GM19035 (cell line): ENCODE data around the gene NARF.
"Not testable (repeated sequence)": the region's sequence is repeated elsewhere in the genome, so short reads cannot be mapped to it uniquely, and the experiment has no call there.

Source experiments
- ATAC-seq: cut with Tn5 transposase; IDR thresholded peaks from one replicate; pipeline ENCODE4 v1.9.1; 2021; ENCODE audit not compliant: unreplicated experiment

Gene NARF

DNA sequence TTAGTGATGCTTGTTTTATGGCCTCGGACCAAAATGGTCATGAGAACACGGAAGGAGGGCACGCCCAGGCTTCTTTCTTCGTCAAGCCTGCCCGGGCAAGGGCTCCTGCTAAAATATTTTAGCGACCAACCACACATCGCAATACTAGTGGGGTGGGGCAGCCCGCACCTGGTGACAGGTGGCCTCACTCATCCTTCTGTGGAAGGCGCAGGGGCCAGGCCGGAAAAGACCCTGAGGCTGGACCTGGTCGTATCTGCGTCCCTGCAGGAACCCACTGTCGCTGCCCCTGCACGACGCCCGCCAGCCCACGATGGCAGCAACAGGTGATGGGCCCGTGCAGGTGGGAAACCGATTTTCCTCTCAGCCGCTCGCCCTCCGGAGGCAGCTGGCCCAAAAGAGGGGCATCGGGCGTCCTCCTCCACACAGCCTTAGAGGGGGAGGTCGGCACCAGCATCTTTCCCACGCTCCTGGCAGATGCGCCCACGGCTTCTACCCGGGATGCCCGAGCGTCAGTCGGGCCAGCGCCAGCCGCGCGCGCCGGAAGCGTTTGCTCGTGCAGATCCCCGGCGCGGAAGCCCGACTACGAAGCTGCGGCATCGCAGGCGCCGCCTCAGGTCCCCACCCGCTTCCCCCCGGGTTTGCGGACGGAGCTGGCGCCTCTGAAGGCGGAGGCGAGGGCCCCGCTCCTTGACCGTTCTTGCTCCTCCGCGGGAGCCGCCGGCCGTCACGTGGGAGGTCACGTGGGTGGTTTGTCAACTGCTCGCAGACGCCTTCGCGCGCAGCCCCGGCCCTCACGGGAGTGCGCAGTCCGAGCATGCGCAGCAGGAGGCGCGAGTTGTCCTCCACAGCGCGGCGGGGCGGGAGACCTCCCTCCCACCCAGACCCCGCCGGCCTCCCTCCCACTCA, 38.2 kb downstream of the NARF start:
- peak; percentile 60 for ATAC-seq

DNA sequence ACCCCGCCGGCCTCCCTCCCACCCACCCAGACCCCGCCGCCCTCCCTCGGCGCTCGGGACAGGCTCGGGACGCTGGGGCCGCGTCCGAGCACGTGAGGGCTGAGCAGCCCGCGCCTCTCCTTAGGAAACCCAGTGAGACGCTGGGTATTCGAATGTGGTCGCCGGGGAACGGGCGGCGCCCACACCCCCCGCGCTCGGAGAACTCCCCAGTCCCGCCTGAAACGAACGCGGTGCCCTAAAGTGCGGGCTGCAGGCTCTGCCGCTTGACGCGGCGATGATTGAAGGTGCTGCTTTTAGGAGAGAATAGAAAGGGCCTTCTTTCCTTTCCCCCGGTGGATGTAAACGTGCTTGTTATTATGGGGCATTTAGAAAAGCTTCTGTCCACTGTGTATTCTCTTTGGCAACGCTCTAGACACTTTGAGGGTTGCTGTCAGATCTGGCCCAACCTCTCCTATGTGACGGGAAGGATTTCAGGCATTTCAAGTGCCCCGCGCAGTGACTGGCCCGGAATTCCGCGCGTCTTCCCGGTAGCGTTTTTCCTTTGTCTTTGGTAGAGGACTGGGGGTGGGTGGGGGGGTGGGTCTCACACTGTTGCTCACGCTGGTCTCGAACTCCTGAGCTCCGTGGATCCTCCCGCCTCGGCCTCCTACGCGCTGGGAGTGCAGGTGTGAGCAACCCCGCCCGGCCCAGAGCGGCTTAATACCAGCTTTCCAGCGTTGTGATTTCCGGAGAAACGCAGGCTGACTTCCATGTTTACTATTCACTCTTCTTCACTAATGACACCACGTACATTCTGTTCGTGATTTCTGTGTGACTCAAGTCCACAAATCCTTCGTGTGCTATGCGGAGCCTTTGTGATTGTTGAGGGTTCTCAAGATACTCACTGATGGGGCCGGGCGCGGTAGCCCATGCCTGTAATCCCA, 39.2 kb downstream of the NARF start:
- ATAC-seq: peak; percentile 16

DNA sequence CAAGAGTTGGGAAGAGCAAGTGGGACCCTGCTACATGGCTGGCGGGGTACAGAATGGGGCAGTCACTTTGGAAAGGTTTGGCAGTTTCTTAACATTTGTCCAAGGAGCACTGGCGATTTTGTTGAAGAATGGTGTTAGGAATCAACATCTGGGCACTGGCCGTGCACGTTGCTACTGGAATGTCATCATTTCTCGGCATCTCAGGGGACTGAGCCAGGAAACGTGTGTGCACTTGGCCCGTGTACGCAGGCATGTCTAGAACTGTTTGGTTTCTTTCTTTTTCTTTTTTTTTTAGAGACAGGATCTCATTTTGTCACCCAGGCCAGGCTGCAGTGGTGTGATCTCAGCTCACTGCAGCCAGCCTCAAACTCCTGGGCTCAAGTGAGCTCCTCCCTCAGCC, 43.7 kb downstream of the NARF start:
- no peak for ATAC-seq

DNA sequence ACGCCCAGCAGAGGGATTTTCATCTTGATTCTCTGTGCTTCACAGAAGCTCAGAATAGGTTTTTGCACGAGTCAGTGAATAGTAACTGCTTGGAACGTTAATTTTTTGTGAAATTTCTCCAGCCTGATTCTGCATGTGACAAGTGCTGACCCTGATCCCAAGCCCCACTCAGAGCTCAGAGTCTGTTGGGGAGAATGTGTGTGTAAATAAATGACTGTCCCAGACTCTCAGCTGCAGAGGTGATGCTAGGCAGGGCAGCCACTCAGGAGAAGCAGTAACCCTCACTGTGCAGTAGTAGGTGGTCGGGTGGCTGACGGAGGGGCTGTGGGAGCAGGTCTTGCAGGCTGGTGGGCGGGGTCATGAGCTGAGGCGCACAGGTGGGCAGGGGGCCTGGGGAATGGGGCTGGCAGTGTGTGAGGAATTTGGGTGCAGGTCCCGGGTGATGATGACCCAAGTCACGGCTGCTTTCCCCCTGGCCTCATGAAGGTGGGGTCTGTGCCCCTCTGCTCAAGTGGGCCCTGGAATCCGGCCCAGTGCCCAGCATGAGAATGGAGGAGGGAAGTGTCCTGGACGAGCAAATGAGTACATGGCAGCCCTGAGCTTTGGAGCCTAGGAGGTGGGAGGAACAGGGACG, 44.7 kb downstream of the NARF start:
- no peak for ATAC-seq

DNA sequence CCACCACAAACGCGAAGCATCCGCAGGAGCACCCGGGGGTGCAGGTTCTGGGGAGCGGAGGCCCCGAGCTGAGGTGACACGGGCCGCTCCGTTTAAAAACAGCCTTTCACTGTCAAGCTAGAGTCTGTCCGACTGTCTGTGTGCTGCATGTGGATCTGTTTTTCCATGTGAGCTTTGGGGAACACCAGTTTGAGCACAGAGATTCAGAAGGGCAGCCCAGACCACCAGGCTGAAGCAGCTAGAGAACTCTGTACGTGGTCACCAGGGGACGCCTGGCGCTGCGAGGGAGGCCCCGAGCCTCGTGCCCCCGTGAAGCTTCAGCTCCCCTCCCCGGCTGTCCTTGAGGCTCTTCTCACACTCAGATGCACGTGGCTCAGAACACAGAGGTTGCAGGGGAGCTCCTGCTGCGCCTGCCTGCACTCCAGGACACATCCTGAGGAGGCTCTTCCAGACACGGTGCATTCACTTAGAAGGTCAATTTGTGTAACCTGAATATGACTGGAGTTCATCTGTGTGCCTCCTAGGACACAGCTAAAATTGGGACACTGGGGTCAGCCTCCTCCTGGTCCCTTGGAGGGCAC, 45.3 kb downstream of the NARF start:
- ATAC-seq: no peak

DNA sequence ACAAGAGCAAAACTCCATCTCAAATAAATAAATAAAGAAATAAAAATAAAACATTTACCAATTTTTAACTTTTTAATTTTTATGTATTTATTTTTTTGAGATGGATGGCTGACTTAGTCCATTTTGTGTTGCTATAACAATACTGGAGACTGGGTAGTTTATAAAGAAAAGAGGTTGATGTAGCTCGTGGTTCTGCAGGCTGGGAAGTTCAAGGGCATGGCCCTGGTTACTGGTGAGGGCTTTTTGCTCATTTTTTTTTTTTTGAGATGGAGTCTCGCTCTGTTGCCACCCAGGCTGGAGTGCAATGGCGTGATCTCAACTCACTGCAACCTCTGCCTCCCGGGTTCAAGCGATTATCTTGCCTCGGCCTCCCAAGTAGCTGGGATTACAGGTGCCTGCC, 46.8 kb downstream of the NARF start:
- no peak for ATAC-seq

DNA sequence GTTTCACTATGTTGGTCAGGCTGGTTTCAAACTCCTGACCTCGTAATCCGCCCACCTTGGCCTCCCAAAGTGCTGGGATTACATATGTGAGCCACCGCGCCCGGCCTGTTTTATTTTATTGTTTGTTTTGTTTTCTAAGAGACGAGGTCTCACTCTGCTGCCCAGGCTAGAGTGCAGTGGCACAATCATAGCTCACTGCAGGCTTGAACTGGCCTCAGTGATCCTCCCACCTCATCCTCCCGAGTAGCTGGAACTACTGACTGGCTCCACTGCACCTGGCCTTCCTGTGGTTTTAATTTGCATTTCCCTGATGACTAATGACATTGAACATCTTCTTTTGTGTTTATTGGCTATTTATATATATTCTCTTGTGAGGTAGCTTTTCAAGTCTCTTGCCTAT, 47.9 kb downstream of the NARF start:
- ATAC-seq: peak; percentile 95

DNA sequence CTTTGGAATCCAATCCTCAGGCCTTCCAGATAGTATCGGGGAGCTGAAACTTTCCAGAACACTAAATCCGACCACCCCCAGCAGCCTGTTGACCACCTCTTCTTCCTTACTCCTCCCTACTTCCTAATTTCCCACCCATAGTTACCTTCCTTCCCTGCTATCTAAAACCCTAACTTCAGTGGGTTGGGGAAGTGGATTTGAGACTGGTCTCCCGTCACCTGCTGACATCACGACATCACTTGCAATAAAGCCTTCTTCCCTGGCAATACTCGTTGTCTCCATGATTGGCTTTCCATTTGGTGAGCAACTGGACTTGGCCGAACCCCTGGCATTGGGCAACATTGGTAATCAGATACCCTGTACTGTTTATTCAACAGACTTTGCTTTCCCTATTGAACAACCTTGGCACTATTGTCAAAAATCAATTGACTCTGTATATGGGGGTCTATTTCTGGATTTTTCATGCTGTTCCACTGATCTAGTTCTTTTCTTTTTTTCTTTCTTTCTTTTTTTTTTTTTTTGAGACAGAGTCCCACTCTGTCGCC, 49.2 kb downstream of the NARF start:
- ATAC-seq: no peak

DNA sequence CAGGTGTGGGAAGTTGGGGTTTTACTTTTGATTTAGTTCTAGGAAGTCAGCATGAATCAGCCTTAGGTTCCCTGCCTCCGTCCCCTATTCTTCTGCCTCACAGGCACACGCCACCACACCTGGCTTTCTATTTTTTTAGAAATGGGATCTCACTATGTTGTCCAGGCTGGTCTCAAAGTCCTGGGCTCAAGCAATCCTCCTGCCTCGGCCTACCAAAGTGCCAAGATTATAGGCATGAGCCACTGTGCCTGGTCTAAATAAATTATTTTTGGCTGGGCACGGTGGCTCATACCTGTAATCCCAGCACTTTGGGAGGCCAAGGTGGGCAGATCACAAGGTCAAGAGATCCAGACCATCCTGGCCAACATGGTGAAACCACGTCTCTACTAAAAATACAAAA, 53.1 kb downstream of the NARF start:
- not testable (repeated sequence) for ATAC-seq

DNA sequence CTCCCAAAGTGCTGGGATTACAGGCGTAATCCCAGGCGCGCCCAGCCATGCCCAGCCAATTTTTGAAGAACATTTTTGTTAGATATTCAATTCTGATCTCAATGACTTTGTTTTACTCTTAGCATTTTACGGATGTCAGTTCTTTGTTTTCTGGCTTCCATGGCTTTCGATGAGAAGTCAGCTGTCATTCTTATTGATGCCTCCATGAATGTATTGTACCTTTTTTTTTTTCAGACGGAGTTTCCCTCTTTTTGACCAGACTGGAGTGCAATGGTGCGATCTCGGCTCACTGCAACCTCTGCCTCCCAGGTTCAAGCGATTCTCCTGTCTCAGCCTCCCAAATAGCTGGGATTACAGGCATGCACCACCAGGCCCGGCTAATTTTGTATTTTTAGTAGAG, 55.3 kb downstream of the NARF start:
- ATAC-seq: not testable (repeated sequence)

DNA sequence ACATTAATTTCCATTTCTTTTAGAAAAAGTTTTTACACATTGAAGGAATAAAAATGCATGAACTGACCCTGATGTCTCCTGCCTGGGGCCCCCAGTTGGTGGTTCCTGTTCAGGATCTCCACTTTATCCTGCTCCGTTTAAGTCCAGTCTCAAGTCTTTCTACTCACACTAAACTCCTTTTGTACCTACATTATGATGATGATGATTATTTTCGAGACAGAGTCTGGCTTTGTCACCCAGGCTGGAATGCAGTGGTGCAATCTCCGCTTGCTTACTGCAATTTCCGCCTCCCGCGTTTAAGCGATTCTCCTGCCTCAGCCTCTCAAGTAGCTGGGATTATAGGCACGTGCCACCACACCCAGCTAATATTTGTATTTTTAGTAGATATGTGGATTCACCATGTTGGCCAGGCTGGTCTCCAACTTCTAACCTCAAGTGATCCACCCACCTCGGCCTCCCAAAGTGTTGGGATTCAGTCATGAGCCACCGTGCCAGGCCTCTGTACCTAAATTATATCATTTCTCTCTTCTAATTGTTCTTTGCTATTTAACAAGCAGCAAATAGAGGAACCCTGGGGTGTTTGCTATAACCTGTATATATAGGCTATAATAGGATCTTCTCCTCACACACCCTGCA, 58.8 kb downstream of the NARF start:
- no peak for ATAC-seq

DNA sequence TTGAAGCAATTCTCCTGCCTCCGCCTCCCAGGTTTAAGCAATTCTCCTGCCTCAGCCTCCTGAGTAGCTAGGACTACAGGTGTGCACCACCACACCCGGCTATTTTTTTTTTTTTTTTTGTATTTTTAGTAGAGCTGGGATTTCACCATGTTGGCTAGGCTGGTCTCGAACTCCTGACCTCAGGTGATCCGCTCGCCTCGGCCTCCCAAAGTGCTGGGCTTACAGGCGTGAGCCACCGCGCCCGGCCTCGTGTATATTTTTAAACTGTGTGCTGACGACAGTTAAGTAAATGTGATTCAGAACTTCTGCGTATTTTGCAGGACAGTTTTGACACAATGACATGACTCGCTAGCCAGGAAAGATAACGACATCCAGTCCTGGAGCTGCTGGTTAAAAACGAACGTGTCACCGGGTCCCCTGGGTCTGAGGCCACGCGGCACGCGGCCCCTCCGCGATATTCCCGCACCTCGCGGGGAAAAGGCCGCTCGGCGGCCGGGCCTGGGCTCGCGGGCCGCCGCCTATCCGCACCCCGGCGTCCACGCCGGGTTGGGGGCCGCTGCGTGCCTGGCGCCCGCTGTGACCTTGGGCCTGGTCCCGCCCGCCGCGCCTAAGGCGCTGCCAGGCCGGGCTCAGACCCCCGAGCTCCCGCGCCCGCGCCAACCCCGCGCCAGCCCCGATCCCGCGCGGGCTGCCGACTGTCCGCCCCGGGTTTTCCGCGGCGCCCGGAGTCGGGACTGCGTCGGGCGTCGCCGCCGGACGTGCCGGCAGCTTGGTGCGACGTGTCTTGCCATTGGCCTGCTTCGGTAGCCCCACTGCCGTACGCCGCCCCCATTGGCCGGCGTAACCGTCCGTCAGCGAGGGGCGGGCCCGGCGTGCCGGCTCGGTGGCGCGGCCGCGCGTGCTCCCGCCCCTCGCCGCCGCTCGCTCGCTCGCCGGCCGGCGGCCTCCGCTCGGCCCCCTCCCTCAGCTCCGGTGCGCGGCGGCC, 60.6 kb downstream of the NARF start, which contains the start of gene FOXK2:
Gene FOXK2, plus strand, starts transcription at position 907 of the 985 bp plus-strand sequence. CDS start 157 bp downstream, outside the sequence.
- ATAC-seq: peak; percentile 86

DNA sequence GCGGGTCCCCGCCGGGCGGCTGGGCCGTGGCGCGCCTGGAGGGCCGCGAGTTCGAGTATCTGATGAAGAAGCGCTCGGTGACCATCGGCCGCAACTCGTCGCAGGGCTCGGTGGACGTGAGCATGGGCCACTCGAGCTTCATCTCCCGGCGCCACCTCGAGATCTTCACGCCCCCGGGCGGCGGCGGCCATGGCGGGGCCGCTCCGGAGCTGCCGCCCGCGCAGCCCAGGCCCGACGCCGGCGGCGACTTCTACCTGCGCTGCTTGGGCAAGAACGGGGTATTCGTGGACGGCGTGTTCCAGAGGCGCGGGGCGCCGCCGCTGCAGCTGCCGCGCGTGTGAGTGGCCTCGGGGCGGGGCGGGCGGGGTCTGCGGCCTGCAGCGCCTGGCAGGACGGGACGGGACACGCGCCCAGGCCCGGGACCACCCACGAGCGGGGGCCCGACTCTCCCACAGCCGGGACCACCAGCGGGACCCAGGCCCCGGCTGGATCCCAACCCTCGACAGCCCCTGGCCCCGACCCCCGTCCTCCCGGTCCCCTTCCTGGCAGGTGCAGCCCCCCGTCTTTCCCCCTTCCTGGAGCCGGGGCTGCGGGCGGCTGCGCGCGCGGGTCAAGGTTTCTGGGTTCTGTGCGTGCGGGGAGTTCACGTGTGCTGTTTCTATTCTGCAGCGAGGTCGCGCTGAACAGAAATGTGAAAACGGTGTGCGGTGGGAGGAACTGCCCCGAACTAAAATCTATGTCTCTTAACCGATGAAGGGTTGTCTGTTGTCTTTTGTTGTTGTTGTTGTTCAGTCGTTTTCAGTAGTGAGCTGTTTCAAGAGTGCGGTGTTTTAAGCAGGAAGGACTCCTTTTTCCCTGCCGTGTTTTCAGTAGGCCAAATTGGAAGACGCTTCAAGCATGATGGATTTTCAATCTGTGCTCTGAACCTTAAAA, 61.7 kb downstream of the NARF start:
- ATAC-seq: peak; percentile 25

DNA sequence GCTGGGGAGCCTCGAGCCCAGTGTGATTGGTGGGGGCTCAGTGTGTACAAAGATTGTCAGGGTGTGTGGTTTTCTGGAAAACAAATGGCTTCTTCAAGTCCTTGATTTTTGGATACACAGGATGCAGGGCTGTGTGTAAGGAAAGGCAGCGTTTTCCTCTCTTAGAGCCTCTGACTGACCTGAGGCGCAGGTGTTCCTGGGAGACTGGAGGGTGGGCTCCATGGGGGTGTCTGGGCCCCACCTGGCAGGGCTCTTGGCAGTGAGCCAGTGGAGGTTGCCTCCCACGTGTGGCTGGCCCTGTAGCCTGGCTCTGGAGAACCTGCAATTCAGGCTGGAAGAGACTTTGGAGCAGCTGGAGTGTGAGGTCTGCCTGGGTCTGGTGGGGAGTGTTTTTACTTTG, 66.0 kb downstream of the NARF start:
- ATAC-seq: no peak

DNA sequence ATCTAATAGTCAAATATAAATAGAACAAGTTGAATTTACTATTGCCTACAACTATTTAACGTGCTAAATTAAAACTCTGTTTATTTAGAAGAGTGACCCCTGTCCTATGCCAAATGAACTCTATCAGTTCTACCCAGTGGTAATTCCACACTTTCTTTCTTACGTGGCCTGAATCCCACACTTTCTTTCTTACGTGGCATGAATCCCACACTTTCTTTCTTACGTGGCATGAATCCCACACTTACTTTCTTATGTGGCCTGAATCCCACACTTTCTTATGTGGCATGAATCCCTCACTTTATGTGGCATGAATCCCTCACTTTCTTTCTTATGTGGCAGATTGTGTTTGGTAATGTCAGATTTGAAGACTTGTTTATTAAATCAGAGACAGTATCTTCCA, 67.2 kb downstream of the NARF start:
- no peak for ATAC-seq

DNA sequence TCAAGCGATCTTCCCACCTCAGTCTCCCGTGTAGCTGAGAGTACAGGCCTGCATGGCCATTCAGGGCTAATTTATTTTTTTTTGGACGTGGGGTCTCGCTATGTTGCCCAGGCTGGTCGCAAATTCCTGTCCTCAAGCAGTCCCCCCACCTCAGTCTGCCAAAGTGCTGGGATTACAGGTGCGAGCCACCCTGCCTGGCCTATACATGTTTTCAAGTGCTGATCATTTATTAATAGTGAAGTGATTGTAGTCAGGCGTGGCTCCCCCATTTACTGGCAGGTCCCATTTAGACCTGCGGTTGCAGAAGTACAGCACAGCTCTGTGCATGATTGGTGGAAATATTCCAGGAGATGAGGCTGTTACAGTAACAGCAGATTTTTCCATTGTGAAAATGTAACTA, 69.4 kb downstream of the NARF start:
- ATAC-seq: no peak

DNA sequence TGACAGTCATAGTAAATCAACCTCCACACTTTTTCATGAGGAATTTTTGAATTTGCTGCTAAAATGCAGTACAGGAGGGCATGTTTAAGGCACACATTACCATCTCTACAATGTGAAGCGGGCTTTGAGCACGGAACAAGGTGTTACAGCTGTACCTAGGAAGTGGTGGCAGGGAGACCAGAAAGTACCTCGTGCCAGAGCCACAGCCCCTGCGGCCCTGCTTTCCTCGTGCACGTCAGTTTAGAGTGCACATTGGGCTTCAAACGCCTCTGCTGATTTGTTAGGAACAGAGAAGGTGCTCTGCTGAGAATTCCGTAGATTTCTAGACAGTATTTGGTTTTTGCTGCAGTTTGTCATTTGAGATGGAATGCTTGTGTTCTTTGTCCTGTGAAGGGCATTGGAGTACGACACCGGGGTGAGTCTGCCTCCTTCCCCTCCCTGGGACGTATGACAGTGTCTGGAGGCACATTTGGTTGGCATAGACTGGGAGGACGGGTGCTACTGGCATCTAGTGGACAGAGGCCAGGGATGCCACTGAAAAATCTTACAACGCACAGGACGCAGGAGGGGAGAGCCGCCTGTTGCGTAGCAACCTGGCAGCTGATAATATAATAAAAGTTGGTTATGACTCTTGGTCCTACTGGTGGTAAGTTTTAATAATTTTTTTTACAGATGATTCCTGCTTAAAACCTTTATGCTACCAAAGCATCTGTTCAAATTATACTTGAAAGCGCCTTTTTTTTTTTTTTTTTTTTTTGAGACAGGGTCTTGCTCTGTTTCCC, 70.1 kb downstream of the NARF start:
- ATAC-seq: no peak
